Measurements from ENCODE around the gene RERE.

Gene RERE

GRCh38 chr1:8425150-8425780, 392.2 kb downstream of the RERE start:
- no peak for DNase-seq (ENCODE audit: low read depth in 2 of 2)

DNA sequence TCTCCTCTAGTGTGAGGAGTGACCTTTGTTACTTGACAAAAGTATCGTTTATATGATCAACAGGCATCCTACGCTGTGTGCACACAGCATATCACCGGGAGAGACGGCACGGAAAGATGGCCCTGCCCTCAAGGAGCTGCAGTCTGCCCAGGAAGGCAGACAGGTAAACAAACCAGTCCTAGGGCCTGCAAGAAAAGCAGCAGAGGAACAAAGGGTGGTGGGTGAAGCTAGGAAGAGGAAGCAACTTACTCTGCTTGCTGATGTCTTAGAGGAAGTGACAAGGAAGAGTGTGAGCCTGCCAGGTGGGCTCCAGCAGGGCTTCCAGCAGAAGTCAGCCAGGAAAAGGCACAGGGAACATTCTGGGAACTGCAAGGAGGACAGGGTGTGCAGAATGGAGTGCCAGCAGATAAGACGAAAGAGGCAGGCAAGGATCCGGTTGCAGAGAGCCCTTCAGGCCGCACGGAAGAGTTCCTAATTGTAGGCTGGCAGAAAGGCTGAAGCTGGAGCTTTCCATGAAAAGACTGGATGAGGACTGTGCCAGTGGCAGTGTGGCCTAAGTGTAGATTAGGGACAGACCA, 392.8 kb downstream of the RERE start:
- no peak for DNase-seq (ENCODE audit: low read depth in 2 of 2)

DNA sequence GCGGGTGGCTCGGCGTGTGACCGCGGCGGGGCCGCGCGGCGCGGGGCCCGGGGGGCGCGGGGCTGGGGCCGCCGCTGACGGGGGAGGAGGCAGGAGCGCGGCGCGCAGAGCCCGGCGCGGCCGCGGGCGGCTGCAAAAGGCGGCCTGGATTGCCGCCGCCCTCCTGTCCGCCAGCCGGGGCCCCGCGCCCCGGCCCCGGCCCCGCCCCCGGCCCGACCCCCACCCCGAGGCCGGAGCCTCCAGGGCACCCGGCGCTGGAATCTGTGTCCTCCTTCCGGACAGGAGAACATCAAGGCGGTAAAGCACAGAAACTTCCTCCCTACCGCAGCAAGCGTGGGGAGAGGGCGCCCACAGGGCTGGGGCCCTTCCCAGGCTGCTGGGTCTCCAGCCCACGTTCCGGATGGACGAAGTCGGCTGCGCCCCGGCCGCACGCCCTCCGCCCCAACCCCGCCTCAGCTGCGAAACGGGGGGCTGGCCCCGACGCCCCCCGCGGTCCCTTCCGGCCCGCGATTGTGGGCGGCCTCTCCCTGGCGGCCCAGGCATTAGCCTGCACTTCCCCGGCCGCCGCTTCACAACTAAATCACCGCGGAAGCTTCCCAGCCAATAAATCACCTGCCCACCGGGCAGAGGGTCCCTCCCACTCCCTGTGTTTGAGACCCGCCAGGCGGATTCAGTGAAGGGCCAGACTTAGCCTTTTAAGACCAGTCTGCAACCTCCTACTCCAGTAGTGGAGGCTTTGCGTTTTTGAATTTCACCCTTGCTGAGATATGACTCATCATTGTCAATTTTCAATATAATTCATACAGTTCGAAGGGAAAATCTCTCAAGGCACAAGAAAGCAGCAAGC, 393.5 kb downstream of the RERE start:
- DNase-seq (ENCODE audit: low read depth in 2 of 2) = no peak

GRCh38 chr1:8423269-8423691, 394.2 kb downstream of the RERE start:
- no peak for DNase-seq (ENCODE audit: low read depth in 2 of 2)

DNA sequence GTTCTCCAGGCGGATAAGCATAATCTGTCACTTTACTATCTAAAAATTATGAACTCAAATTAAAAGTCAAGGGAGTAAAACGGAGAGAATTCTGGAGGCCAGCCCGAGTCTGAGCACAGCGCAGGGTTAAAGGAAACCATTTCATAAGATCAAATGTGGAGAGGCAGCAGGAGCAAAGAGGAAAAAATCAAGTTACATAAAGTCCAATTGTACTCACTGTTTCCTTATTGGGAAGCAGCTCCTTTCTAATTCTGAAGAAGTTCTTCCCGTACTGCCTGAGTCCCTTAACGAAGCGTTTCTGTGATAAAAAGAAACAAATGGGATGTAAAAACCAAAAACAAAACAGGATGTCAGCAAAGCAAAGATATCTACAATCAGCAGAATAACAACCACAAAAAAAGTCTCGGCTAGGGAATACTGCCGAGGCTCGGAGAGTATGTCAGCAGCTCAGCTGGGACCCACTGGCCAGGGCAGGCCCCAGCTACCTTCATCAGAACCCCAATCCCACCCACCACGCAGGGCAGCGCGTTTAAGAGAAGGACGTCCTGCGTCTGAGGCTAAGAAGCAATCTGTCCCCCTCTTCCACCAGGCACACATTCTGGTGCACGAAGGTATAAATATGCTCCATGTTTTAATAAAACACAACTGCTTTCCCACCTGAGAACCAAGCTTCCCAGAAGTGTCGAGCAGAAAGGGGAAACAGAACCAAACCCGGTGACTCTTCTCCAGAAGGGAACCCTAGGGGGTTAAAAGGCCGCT, 394.8 kb downstream of the RERE start:
- no peak for DNase-seq (ENCODE audit: low read depth in 2 of 2)

DNA sequence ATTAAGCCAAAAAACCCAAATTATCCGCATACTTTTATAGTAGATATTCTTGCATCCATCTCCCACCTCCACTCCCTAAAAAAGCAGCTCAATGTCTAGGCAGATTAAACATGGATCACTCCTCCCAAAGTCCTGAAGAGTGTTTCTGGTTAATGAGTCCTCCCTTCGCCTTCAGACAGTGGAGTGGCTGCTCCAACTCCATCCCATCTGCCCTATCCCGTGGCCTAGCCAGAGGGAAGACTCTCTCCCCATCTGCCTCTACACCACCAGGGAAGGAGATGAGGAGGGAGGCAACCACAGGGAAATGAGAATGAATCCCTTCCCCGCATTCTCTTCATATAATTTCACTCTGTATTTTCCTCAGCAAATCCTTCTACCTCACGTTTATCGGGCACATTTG, 395.7 kb downstream of the RERE start:
- no peak for DNase-seq (ENCODE audit: low read depth in 2 of 2)

DNA sequence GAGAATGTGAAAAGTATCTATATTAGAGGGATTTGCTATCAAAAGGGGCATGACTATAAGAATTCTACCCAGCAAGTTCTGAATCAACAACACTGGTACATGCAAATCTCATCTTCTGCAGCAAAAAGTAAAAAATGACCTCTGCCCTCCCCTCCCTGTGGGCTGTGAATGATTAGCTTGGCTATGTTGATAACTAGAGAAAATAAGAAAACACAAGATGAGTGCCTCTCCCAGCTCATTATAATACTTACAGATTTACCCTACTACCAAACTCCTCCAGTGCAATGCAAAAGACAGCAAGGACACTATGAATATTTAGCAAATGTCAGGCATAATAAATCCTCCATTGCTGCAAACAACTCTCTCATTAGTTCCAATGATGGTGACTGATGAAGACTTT, 397.1 kb downstream of the RERE start:
- no peak for DNase-seq (ENCODE audit: low read depth in 2 of 2)

- no peak for DNase-seq (ENCODE audit: low read depth in 2 of 2)
These were observed 397.6 kb downstream of the RERE start for GRCh38 chr1:8419861-8420260.

- no peak for DNase-seq (ENCODE audit: low read depth in 2 of 2)
These were observed 398.3 kb downstream of the RERE start for GRCh38 chr1:8419172-8419571.

DNA sequence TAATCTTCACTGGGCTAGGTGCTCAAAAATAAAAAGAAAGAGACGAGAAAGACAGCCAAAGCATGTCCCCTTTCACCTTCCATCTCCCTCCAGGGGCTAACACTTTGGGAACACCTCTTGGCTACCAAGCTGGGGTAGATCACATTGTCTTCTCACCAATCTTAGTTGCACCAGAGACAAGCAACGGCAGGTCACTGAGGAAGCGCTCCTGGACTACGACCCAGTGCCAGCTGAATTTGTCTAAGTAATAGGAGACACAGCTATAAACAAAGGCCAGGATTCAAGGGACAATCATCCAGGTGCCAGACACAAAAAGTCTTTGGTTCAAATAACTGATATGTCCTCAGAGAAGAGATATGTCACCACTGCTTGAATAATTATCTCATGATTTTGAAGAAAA, 399.1 kb downstream of the RERE start:
- DNase-seq (ENCODE audit: low read depth in 2 of 2) = no peak

GRCh38 chr1:8417625-8418024, 399.8 kb downstream of the RERE start:
- DNase-seq (ENCODE audit: low read depth in 2 of 2) = no peak

- no peak for DNase-seq (ENCODE audit: low read depth in 2 of 2)
These were observed 400.6 kb downstream of the RERE start for GRCh38 chr1:8416881-8417280.

DNA sequence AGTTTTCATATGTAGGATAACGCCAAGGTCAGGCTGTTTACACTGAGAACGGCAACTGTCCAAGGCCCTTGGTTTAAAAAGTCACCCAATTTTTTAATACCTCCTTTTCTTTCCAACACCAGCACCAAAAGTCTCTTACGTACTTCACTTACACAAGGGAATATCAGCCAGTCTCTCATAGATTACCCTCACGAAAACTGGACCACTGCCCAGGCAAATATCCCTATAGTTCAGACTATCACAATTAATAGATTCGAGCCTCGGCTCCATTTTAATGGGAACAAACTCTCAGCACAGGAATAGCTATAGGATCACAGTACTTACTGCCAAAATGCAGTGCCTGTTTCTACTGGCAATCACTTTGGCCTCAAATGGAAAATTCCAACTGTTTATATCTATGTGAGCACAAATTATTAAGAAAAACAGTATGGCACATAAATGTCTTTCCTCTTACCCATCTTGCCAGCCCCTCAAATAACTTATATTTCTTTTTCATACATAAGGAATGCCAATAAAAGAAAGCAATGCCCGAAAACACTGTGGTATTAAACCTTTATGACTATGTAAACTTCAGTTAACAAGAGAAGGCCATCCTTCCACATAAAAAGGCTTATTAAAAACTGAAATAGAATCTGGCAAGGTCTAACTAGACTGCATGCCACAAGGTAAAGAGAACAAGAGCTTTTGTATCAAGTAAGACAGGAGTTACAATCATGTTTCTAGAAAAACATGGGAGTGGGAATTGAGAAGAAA, 401.7 kb downstream of the RERE start:
- no peak for DNase-seq (ENCODE audit: low read depth in 2 of 2)

DNA sequence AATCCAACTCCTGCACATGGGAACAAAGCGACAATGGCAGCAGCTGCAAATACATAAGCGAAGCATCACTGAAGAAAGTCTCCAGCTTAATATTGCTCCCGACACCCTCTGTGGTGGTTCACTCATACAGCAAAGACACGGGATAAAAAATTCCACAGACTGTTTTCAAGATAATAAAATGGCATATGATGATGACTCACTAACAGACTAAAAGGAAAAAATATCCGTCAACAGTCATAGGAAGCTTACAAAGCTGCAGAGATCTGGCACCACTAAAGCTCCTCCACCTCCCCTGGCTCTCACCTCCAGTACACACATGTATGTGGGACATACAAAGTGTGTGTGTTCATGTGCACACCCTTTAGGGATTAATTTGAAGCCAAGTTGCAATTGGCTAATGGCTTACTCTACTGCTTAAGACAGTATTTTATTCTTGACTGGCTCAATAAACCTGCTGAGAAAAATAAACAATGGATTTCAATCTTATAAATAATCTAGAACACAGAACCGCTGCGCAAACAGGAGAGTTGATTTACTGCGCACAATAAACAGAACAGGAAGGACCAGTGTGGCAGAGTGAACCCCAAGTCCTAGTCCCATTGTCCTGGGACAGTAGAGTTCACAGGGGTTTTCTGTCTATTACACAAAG, 405.1 kb downstream of the RERE start:
- DNase-seq (ENCODE audit: low read depth in 2 of 2) = no peak

GRCh38 chr1:8411803-8412182, 405.6 kb downstream of the RERE start:
- no peak for DNase-seq (ENCODE audit: low read depth in 2 of 2)

DNA sequence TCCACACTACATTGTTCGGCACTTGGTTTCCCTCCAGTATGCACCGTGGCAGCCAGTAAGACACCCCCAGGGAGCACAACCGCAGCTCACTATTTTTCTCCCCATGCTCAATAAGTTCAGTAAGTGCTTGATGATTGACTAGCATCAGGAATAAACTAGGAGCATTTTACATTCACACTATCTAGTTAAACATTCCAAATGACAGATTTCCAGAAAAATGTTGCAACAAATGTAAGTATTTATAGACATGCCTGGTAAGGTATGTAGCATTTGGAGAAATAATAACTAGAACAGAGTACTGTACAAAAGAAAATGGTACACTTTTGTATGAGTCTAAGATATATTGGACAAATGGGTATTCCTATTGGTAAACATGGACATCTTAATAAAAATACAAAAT, 406.6 kb downstream of the RERE start:
- no peak for DNase-seq (ENCODE audit: low read depth in 2 of 2)

DNA sequence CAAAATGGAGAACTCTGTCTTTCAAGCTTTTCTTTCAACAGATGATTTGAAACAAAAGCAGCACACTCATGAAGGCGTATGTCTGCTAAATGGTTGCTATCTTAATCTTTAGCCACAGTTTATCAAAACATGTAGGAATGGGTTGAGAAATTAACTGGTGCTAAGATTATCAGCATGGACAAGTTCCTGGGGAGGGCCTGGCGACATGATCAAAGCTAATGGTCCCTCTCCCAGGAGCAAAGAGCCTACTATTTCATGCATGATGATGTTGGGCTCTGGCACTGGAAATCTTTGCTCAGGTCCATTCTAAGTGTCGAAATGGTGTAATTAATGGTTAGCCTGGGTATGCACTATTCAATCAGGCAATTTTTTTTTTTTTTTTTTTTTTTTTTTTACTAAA, 407.8 kb downstream of the RERE start:
- no peak for DNase-seq (ENCODE audit: low read depth in 2 of 2)

GRCh38 chr1:8409106-8409505, 408.3 kb downstream of the RERE start:
- no peak for DNase-seq (ENCODE audit: low read depth in 2 of 2)

DNA sequence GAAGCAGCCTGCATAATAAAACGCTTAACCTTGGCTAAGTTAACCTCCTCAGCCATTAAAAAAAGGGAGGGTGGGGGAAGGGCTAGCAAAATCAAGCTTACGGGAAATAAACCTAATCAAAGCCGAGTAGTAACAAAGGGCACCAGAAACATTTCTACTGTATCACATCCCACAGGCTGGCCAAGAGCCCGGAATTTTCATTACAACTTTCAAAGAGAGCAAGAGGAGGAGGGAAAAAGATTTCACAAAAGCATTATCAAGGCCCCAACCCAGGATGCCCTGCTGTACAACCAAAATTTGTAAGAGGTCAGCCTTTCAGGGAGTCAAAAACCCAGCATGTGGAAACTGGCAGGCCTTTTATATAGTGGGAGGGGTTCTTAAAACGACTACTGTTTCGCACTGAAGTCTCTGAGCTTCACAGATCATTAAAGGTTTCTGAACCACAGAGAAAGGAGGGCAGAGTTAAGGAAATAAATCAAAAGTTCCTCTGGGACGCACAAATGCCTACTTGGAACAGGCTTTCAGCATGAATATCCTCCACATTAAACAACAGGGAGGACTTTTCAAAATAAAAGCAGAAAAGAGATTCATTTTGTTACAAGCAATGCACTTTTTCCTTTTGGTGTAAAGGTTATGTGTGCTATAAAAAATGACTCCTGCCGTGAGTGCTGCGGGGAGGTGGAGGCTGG, 409.1 kb downstream of the RERE start:
- DNase-seq (ENCODE audit: low read depth in 2 of 2) = no peak

GRCh38 chr1:8407652-8408051, 409.8 kb downstream of the RERE start:
- no peak for DNase-seq (ENCODE audit: low read depth in 2 of 2)

GRCh38 chr1:8406960-8407359, 410.5 kb downstream of the RERE start:
- DNase-seq (ENCODE audit: low read depth in 2 of 2) = no peak

Measured in stimulated activated CD8-positive, alpha-beta memory T cell treated with anti-CD3 and anti-CD28 coated beads, Interleukin-2, amount 100 ng/mL, for 1 hour (primary cell).